ENCODE results near the gene C1QTNF5. TPM values are rescaled to one million over a fixed set of nuclear protein-coding genes. Genes with fewer than 3 reads are reported as not detected.
A peak's percentile ranks its signal among the peaks of the same experiment; 100 is the strongest.

C1QTNF5 gene
- polyA plus RNA-seq, 2 of the 4 experiments (the other 2 are of a cell fraction), result not detected

DNA sequence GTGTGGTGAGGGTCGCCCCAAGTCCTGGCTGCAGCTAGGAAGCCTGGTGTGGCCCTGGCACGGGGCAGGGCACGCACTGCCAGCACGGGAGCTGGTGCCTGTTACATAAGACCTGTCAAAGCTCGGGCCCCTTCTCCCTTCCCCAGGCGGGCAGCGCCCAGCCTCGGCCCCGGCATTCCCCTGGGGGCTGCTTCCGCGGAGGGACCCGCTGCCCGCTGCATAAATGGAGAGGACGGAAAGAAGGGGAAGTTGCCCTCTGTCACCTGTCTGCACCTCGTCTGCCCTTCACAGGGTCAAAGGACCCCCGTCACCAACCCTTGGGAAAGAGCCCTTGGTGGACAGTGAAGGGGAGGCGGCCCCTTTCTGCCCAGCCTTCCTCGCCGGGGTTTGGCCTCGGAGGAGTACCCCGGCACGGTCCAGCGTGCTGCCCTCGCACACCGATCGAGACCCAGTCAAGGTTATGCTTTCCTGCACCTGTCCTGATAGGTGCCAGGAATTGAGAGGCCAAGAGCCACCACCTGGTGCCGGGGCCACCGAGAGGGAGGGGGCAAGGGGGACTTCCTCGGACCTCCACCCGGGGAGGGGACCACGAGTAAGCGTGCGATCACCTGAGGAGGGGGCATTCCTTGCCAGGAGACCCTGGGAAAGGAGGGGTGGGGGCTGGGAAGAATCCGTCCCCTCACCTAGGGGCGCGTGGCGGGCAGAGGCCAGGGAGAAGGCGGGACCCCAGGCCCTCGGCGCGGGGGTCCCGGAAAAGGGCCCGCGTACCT, 22.6 kb upstream of the C1QTNF5 start:
- Histone ChIP-seq H3K4me3 (peak overlapping the region; percentile 50), H3K9me3 (no peaks in the 10 kb centered on the region), H3K27ac (peak overlapping the region; percentile 74 to 91), H3K4me2 (peak overlapping the region; percentile 97), H3K4me1 (peaks cover 65% of the 10 kb centered on the region)
- CTCF ChIA-PET, result interaction anchor here (1.7 to 5.8 kb wide), 5 partner anchors 9 to 111 kb away, joined by 5 to 98 read pairs (median 22); partner anchors contain the start of gene USP2
- POLR2A ChIA-PET, result no interaction called here
- FAIRE-seq, result no peak
- TF ChIP-seq ZSCAN20 (CRISPR knock-in tag; IDR thresholded peaks at IDR 0.05) (no peak), CEBPB (IDR thresholded peaks at IDR 0.05) (no peak), EHMT2 (IDR thresholded peaks at IDR 0.05; ENCODE audit: low read depth) (no peak), FOSB (CRISPR knock-in tag; IDR thresholded peaks at IDR 0.05) (no peak), MYC (IDR thresholded peaks at IDR 0.05; ENCODE audit: borderline replicate concordance, low read length) (no peak), PHF8 (IDR thresholded peaks at IDR 0.05; ENCODE audit: borderline replicate concordance, low read depth) (no peak), ESRRA (IDR thresholded peaks at IDR 0.05; ENCODE audit: borderline replicate concordance, low read length) (no peak), EHF (CRISPR knock-in tag; IDR thresholded peaks at IDR 0.05) (no peak)
- TF ChIP-seq, protein P1, sequence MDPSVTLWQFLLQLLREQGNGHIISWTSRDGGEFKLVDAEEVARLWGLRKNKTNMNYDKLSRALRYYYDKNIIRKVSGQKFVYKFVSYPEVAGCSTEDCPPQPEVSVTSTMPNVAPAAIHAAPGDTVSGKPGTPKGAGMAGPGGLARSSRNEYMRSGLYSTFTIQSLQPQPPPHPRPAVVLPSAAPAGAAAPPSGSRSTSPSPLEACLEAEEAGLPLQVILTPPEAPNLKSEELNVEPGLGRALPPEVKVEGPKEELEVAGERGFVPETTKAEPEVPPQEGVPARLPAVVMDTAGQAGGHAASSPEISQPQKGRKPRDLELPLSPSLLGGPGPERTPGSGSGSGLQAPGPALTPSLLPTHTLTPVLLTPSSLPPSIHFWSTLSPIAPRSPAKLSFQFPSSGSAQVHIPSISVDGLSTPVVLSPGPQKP (IDR thresholded peaks at IDR 0.05; ENCODE audit: low read depth, low read length), result no peak
- TF ChIP-seq, protein P2, sequence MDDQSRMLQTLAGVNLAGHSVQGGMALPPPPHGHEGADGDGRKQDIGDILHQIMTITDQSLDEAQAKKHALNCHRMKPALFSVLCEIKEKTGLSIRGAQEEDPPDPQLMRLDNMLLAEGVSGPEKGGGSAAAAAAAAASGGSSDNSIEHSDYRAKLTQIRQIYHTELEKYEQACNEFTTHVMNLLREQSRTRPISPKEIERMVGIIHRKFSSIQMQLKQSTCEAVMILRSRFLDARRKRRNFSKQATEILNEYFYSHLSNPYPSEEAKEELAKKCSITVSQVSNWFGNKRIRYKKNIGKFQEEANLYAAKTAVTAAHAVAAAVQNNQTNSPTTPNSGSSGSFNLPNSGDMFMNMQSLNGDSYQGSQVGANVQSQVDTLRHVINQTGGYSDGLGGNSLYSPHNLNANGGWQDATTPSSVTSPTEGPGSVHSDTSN (IDR thresholded peaks at IDR 0.05), result no peak
- ATAC-seq, result no peak
- 76% methylated on average over 14 of the region's 44 CpGs for WGBS (ENCODE audit: missing lambda C conversion rate)
- DNase-seq (ENCODE audit: low read depth in 1 of 2, low spot score in 1 of 2), result no peak

DNA sequence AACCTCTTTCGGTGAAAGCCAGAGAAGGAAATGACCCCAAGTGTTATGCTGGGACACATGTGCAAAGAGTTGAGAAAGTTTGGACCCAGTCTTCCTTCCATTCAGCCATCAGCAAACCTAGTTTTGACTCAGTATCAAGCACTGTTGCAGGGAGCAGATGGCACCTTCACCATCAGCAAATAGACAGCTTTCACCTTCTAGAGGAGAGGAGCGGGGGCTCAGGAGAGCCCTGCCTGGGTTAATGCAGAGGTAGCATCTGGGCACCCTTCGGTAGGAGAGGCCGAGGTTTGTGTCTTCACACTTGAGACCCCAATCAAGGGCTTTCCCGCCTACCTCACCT, 22.0 kb upstream of the C1QTNF5 start:
- TF ChIP-seq HOXB13 (CRISPR knock-in tag; IDR thresholded peaks at IDR 0.05; ENCODE audit: low read depth) (no peak), MYC (IDR thresholded peaks at IDR 0.05; ENCODE audit: borderline replicate concordance, low read length) (no peak), FOXS1 (CRISPR knock-in tag; IDR thresholded peaks at IDR 0.05) (no peak), ZFP36 (IDR thresholded peaks at IDR 0.05; ENCODE audit: borderline replicate concordance, partially characterized antibody) (no peak), EHF (CRISPR knock-in tag; IDR thresholded peaks at IDR 0.05) (no peak), TFCP2L1 (CRISPR knock-in tag; IDR thresholded peaks at IDR 0.05) (no peak), BHLHE40 (IDR thresholded peaks at IDR 0.05; ENCODE audit: low read depth, low read length) (no peak)
- TF ChIP-seq, protein P3, sequence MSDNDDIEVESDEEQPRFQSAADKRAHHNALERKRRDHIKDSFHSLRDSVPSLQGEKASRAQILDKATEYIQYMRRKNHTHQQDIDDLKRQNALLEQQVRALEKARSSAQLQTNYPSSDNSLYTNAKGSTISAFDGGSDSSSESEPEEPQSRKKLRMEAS (IDR thresholded peaks at IDR 0.05), result no peak
- DNase-seq (ENCODE audit: low read depth in 1 of 2, low spot score in 1 of 2), result no peak
- H3K9me3 ChIP-seq, result no peaks in the 10 kb centered on the region
- FAIRE-seq, result no peak
- POLR2A ChIA-PET, result no interaction called here
- peak overlapping the region; percentile 69; the same call in 2 of the 3 replicates for H3K4me2 ChIP-seq
- H3K4me3 ChIP-seq, result no peak overlapping the region
- CTCF ChIA-PET, result interaction anchor here (1.7 to 5.8 kb wide), 5 partner anchors 10 to 112 kb away, joined by 5 to 98 read pairs (median 22); partner anchors contain the start of gene USP2
- ATAC-seq, result no peak
- WGBS (ENCODE audit: missing lambda C conversion rate), result 90% methylated on average over 5 of the region's 5 CpGs
- peaks cover 60% of the 10 kb centered on the region for H3K4me1 ChIP-seq
- H3K27ac ChIP-seq, result peak overlapping the region in 1 of 2 experiments; percentile 71; a peak in 4 of 6 replicates

DNA sequence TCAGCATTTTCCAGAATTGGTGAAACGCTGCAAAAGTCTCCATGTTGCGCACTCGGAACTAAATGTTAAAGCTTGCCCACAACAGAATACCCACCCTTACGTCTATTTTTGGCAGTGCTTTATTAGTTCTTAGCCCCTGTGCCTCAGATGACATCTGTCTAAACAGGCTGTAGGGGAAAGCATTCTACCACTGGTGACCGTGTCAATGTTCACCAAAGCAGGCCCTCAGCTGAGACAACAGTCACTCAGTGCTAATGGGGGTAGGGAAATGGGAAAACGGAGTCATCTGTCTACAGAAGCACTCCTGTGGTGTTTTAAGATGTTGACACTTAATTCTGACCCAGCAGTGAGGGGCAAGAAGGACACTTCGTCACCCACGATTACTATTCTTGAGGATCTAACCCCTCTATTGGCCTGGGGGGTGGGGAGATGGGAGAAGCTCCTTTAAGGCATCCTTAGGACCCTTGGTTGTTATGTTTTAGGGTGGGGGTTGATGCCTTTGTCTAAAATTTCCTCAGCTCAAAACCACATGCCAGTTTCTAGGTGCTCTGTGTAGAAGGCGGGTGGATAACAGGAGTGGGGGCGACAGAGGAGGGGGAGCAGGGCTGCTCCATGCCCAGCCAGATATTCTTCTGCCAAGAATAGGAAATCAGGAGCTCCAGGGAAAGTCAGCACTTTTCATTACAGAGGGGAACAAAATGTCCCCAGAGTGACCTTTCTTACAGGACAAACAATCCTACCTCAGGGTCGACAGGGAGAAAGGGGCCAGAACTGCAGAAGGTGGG, 21.4 kb upstream of the C1QTNF5 start:
- DNase-seq (ENCODE audit: low read depth in 1 of 2, low spot score in 1 of 2) (no peak), FAIRE-seq (no peak), ATAC-seq (no peak)
- H3K4me2 ChIP-seq, result peak overlapping the region; percentile 69
- no peaks in the 10 kb centered on the region for H3K9me3 ChIP-seq
- H3K27ac ChIP-seq, result peak overlapping the region; percentile 71 to 72
- ChIA-PET CTCF (interaction anchor here (1.0 to 5.8 kb wide), 10 partner anchors 9 to 746 kb away, joined by 3 to 98 read pairs (median 6); partner anchors contain the start of gene USP2), POLR2A (interaction anchor here (1.2 kb wide), 1 partner anchor 15 kb away, joined by 5 read pairs; no protein-coding TSS in a partner anchor)
- WGBS (ENCODE audit: missing lambda C conversion rate), result 83% methylated on average over 11 of the region's 11 CpGs
- peaks cover 54% of the 10 kb centered on the region for H3K4me1 ChIP-seq
- H3K4me3 ChIP-seq, result no peak overlapping the region
- no peak for TF ChIP-seq NPAS2 (CRISPR knock-in tag; IDR thresholded peaks at IDR 0.05; ENCODE audit: borderline replicate concordance)
- no peak for TF ChIP-seq MAFK (IDR thresholded peaks at IDR 0.05; ENCODE audit: partially characterized antibody)
- TF ChIP-seq, protein P4, sequence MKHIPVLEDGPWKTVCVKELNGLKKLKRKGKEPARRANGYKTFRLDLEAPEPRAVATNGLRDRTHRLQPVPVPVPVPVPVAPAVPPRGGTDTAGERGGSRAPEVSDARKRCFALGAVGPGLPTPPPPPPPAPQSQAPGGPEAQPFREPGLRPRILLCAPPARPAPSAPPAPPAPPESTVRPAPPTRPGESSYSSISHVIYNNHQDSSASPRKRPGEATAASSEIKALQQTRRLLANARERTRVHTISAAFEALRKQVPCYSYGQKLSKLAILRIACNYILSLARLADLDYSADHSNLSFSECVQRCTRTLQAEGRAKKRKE (CRISPR knock-in tag; IDR thresholded peaks at IDR 0.05; ENCODE audit: low read depth), result no peak
- no peak for TF ChIP-seq NR3C1 (IDR thresholded peaks at IDR 0.05)
- TF ChIP-seq, protein P5, sequence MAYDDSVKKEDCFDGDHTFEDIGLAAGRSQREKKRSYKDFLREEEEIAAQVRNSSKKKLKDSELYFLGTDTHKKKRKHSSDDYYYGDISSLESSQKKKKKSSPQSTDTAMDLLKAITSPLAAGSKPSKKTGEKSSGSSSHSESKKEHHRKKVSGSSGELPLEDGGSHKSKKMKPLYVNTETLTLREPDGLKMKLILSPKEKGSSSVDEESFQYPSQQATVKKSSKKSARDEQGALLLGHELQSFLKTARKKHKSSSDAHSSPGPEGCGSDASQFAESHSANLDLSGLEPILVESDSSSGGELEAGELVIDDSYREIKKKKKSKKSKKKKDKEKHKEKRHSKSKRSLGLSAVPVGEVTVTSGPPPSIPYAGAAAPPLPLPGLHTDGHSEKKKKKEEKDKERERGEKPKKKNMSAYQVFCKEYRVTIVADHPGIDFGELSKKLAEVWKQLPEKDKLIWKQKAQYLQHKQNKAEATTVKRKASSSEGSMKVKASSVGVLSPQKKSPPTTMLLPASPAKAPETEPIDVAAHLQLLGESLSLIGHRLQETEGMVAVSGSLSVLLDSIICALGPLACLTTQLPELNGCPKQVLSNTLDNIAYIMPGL (CRISPR knock-in tag; IDR thresholded peaks at IDR 0.05; ENCODE audit: borderline replicate concordance), result no peak
- TF ChIP-seq HEYL (CRISPR knock-in tag; IDR thresholded peaks at IDR 0.05), result no peak
- no peak for TF ChIP-seq POLR2A (IDR thresholded peaks at IDR 0.05; ENCODE audit: low read length)
- no peak for TF ChIP-seq FOXS1 (CRISPR knock-in tag; IDR thresholded peaks at IDR 0.05)
- TF ChIP-seq ZC3H11A (IDR thresholded peaks at IDR 0.05), result no peak
- TF ChIP-seq, protein P3 (IDR thresholded peaks at IDR 0.05), result no peak
- no peak for TF ChIP-seq FOSL2 (IDR thresholded peaks at IDR 0.05)
- TF ChIP-seq FOSL2 (CRISPR knock-in tag; IDR thresholded peaks at IDR 0.05), result no peak
- TF ChIP-seq ZSCAN20 (CRISPR knock-in tag; IDR thresholded peaks at IDR 0.05), result no peak
- no peak for TF ChIP-seq HOXA7 (CRISPR knock-in tag; IDR thresholded peaks at IDR 0.05)
